GM23338 (cell line): Measurements from ENCODE around the gene CTNND2. TPM values are rescaled to one million over a fixed set of nuclear protein-coding genes. Genes with fewer than 3 reads are reported as not detected.

ENCODE experiments used
- ATAC-seq: fragments of 200-7000 bp; cut with Tn5 transposase; 3 replicates; pipeline ENCODE4 v1.9.1; 2020
- DNase-seq: peaks from one replicate; pipeline ENCODE4 v3.0.0-alpha.2; 2015; ENCODE audit warnings: low spot score
- H2AFZ ChIP-seq: fragments of 200-600 bp; sonication (generic); 2 replicates; pipeline ENCODE4 v1.8.0; 2016; ENCODE audit warnings: antibody characterized with exemption, mild to moderate bottlenecking, moderate library complexity
- H3F3A ChIP-seq: fragments of 200-600 bp; sonication (generic); replicated peaks from 2 replicates; pipeline ENCODE4 v1.8.0; 2017; ENCODE audit warnings: antibody characterized with exemption, mixed run types, low read depth
- H3K27ac ChIP-seq: fragments of 200-600 bp; sonication (generic); 2 replicates; pipeline ENCODE4 v1.6.1; 2016; ENCODE audit warnings: low read depth
- H3K27me3 ChIP-seq: fragments of 200-600 bp; sonication (generic); 2 replicates; pipeline ENCODE4 v1.8.0; 2016; ENCODE audit warnings: mild to moderate bottlenecking, mixed run types, moderate library complexity; ENCODE audit not compliant: insufficient read depth
- H3K36me3 ChIP-seq: fragments of 200-600 bp; sonication (generic); 2 replicates; pipeline ENCODE4 v1.8.0; 2016; ENCODE audit warnings: mild to moderate bottlenecking; ENCODE audit not compliant: insufficient read depth
- H3K4me1 ChIP-seq: fragments of 200-600 bp; sonication (generic); 2 replicates; pipeline ENCODE4 v1.8.0; 2016; ENCODE audit warnings: mild to moderate bottlenecking, moderate library complexity; ENCODE audit not compliant: insufficient read depth
- H3K4me2 ChIP-seq: fragments of 200-600 bp; sonication (generic); 2 replicates; pipeline ENCODE4 v1.7.1; 2017; ENCODE audit warnings: mixed run types
- H3K4me3 ChIP-seq: fragments of 200-600 bp; sonication (generic); 2 replicates; pipeline ENCODE4 v1.6.1; 2016; ENCODE audit warnings: mixed run types
- H3K79me2 ChIP-seq: fragments of 200-600 bp; sonication (generic); replicated peaks from 2 replicates; pipeline ENCODE4 v1.8.0; 2017; ENCODE audit warnings: mild to moderate bottlenecking; ENCODE audit not compliant: insufficient read depth
- H3K9me2 ChIP-seq: fragments of 200-600 bp; sonication (generic); 2 replicates; pipeline ENCODE4 v1.8.0; 2017; ENCODE audit not compliant: insufficient read depth
- H4K20me1 ChIP-seq: fragments of 200-600 bp; sonication (generic); replicated peaks from 2 replicates; pipeline ENCODE4 v1.8.0; 2017; ENCODE audit warnings: mild to moderate bottlenecking; ENCODE audit not compliant: insufficient read depth
- H3K27ac Mint-ChIP-seq: 2 replicates; pipeline ENCODE4 v1.8.0; 2020; ENCODE audit warnings: inconsistent platforms, mild to moderate bottlenecking, moderate library complexity, mixed read lengths
- H3K27me3 Mint-ChIP-seq: 3 replicates; pipeline ENCODE4 v1.8.0; 2022; ENCODE audit warnings: low read depth, mild to moderate bottlenecking, moderate library complexity, mixed read lengths, inconsistent platforms; ENCODE audit not compliant: insufficient read depth, poor library complexity
- H3K36me3 Mint-ChIP-seq: 3 replicates; pipeline ENCODE4 v1.8.0; 2021; ENCODE audit warnings: low read depth, mild to moderate bottlenecking, inconsistent platforms, moderate library complexity, mixed read lengths
- H3K4me1 Mint-ChIP-seq: 3 replicates; pipeline ENCODE4 v1.8.0; 2020; ENCODE audit warnings: mild to moderate bottlenecking, inconsistent platforms, mixed read lengths
- H3K4me3 Mint-ChIP-seq: 3 replicates; pipeline ENCODE4 v1.8.0; 2021; ENCODE audit warnings: moderate library complexity, mild to moderate bottlenecking, inconsistent platforms, mixed read lengths
- H3K9me3 Mint-ChIP-seq: 3 replicates; pipeline ENCODE4 v1.8.0; 2020; ENCODE audit warnings: moderate library complexity, mild to moderate bottlenecking, inconsistent platforms, mixed read lengths
- CTCF ChIP-seq, 2 experiments: fragments of 200-600 bp in 1 of 2; sonication (generic) in 1 of 2; conservative IDR thresholded peaks; 2 replicates each; pipeline versions ENCODE4 v1.5.1 to v1.6.1; 2016 to 2017; ENCODE audit warnings: antibody characterized with exemption in 2 of 2, low read depth in 2 of 2, mild to moderate bottlenecking in 2 of 2, moderate library complexity in 1 of 2
- EZH2 ChIP-seq: fragments of 200-600 bp; sonication (generic); IDR thresholded peaks from one replicate; pipeline ENCODE4 v1.8.0; 2017; ENCODE audit warnings: antibody characterized with exemption, mild to moderate bottlenecking, low read depth; ENCODE audit not compliant: unreplicated experiment
- JUNB ChIP-seq: IDR thresholded peaks from one replicate; pipeline ENCODE4 v1.6.1; 2016; ENCODE audit warnings: antibody characterized with exemption; ENCODE audit not compliant: unreplicated experiment
- NANOG ChIP-seq: IDR thresholded peaks from 2 replicates; pipeline ENCODE4 v1.6.1; 2016; ENCODE audit warnings: antibody characterized with exemption, borderline replicate concordance
- POLR2AphosphoS5 ChIP-seq: IDR thresholded peaks from 2 replicates; pipeline ENCODE4 v1.6.1; 2016; ENCODE audit warnings: antibody characterized with exemption, low read depth
- REST ChIP-seq: IDR thresholded peaks from one replicate; pipeline ENCODE4 v1.6.1; 2018; ENCODE audit warnings: antibody characterized with exemption; ENCODE audit not compliant: unreplicated experiment
- STAT1 ChIP-seq: IDR thresholded peaks from one replicate; pipeline ENCODE4 v1.6.1; 2016; ENCODE audit warnings: antibody characterized with exemption; ENCODE audit not compliant: unreplicated experiment
- ZNF114 ChIP-seq: fragments of 250-450 bp; sonication (Bioruptor Pico); IDR thresholded peaks from 2 replicates; pipeline ENCODE4 v1.5.0; 2020; ENCODE audit warnings: mild to moderate bottlenecking, moderate library complexity
- ZNF331 ChIP-seq: fragments of 250-450 bp; sonication (Bioruptor Pico); IDR thresholded peaks from 2 replicates; pipeline ENCODE4 v1.5.0; 2020; ENCODE audit warnings: low read depth, mild to moderate bottlenecking, moderate library complexity
- polyA plus RNA-seq: library from polyadenylated mRNA; unstranded; fragments of >200 nt; fragmentation: Nextera tagmentation; extraction: Ambion mirVana; gene quantifications from 2 replicates; pipeline ENCODE4 v1.2.1, GENCODE V29; 2016
- total RNA-seq: library from RNA; depleted of rRNA; stranded (reverse); fragments of >200 nt; shearing (Covaris generic); gene quantifications from 2 replicates; pipeline ENCODE4 v1.2.3, GENCODE V29; 2014
- TF ChIP-seq, protein P1 (sequence below): IDR thresholded peaks from 2 replicates; pipeline ENCODE4 v1.6.1; 2016; ENCODE audit warnings: antibody characterized with exemption
- TF ChIP-seq, protein P2 (sequence below): fragments of 250-450 bp; sonication (Bioruptor Pico); IDR thresholded peaks from 2 replicates; pipeline ENCODE4 v1.5.0; 2020; ENCODE audit warnings: mild to moderate bottlenecking, moderate library complexity

The CTNND2 gene
- total and polyA plus RNA-seq, 2 experiments from 2014 or later: 5.1 to 7.0 TPM

- Histone ChIP-seq H3F3A (no peaks in the 10 kb centered on the region), H3K4me1 (no peaks in the 10 kb centered on the region), H3K27me3 (no peaks in the 10 kb centered on the region), H2AFZ (no peak overlapping the region), H4K20me1 (no peaks in the 10 kb centered on the region), H3K4me2 (no peak overlapping the region), H3K79me2 (no peaks in the 10 kb centered on the region), H3K9me2 (no peaks in the 10 kb centered on the region), H3K4me3 (no peak overlapping the region), H3K27ac (no peak overlapping the region), H3K36me3 (no peaks in the 10 kb centered on the region)
- Mint-ChIP-seq H3K9me3 (peaks cover 22% of the 10 kb centered on the region), H3K27me3 (no peaks in the 10 kb centered on the region), H3K36me3 (peaks cover 19% of the 10 kb centered on the region; the same call in 2 of the 3 replicates), H3K4me3 (no peak overlapping the region), H3K27ac (no peak overlapping the region), H3K4me1 (no peaks in the 10 kb centered on the region)
- DNase-seq (no peak), ATAC-seq (no peak)
- TF ChIP-seq CTCF (conservative IDR thresholded peaks at IDR 0.05; ENCODE audit: low read depth in 2 of 2): no peak
- TF ChIP-seq ZNF331 (CRISPR knock-in tag): no peak
- no peak for TF ChIP-seq REST
- TF ChIP-seq NANOG: no peak
- TF ChIP-seq EZH2: no peak
- TF ChIP-seq JUNB: no peak
- TF ChIP-seq ZNF114: no peak
- TF ChIP-seq, protein P1, sequence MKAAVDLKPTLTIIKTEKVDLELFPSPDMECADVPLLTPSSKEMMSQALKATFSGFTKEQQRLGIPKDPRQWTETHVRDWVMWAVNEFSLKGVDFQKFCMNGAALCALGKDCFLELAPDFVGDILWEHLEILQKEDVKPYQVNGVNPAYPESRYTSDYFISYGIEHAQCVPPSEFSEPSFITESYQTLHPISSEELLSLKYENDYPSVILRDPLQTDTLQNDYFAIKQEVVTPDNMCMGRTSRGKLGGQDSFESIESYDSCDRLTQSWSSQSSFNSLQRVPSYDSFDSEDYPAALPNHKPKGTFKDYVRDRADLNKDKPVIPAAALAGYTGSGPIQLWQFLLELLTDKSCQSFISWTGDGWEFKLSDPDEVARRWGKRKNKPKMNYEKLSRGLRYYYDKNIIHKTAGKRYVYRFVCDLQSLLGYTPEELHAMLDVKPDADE: no peak
- no peak for TF ChIP-seq STAT1
- TF ChIP-seq, protein P2, sequence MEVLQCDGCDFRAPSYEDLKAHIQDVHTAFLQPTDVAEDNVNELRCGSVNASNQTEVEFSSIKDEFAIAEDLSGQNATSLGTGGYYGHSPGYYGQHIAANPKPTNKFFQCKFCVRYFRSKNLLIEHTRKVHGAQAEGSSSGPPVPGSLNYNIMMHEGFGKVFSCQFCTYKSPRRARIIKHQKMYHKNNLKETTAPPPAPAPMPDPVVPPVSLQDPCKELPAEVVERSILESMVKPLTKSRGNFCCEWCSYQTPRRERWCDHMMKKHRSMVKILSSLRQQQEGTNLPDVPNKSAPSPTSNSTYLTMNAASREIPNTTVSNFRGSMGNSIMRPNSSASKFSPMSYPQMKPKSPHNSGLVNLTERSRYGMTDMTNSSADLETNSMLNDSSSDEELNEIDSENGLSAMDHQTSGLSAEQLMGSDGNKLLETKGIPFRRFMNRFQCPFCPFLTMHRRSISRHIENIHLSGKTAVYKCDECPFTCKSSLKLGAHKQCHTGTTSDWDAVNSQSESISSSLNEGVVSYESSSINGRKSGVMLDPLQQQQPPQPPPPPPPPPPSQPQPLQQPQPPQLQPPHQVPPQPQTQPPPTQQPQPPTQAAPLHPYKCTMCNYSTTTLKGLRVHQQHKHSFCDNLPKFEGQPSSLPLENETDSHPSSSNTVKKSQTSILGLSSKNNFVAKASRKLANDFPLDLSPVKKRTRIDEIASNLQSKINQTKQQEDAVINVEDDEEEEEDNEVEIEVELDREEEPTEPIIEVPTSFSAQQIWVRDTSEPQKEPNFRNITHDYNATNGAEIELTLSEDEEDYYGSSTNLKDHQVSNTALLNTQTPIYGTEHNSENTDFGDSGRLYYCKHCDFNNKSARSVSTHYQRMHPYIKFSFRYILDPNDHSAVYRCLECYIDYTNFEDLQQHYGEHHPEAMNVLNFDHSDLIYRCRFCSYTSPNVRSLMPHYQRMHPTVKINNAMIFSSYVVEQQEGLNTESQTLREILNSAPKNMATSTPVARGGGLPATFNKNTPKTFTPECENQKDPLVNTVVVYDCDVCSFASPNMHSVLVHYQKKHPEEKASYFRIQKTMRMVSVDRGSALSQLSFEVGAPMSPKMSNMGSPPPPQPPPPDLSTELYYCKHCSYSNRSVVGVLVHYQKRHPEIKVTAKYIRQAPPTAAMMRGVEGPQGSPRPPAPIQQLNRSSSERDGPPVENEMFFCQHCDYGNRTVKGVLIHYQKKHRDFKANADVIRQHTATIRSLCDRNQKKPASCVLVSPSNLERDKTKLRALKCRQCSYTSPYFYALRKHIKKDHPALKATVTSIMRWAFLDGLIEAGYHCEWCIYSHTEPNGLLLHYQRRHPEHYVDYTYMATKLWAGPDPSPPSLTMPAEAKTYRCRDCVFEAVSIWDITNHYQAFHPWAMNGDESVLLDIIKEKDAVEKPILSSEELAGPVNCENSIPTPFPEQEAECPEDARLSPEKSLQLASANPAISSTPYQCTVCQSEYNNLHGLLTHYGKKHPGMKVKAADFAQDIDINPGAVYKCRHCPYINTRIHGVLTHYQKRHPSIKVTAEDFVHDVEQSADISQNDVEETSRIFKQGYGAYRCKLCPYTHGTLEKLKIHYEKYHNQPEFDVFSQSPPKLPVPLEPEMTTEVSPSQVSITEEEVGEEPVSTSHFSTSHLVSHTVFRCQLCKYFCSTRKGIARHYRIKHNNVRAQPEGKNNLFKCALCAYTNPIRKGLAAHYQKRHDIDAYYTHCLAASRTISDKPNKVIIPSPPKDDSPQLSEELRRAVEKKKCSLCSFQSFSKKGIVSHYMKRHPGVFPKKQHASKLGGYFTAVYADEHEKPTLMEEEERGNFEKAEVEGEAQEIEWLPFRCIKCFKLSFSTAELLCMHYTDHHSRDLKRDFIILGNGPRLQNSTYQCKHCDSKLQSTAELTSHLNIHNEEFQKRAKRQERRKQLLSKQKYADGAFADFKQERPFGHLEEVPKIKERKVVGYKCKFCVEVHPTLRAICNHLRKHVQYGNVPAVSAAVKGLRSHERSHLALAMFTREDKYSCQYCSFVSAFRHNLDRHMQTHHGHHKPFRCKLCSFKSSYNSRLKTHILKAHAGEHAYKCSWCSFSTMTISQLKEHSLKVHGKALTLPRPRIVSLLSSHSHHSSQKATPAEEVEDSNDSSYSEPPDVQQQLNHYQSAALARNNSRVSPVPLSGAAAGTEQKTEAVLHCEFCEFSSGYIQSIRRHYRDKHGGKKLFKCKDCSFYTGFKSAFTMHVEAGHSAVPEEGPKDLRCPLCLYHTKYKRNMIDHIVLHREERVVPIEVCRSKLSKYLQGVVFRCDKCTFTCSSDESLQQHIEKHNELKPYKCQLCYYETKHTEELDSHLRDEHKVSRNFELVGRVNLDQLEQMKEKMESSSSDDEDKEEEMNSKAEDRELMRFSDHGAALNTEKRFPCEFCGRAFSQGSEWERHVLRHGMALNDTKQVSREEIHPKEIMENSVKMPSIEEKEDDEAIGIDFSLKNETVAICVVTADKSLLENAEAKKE: no peak
- TF ChIP-seq POLR2AphosphoS5: no peak
Observed at GRCh38 chr5:11026543-11026942, 877.7 kb downstream of the CTNND2 start.
